NCI-H2029 (cell line): ENCODE measurements around the gene TP53TG5.

ENCODE experiments used
- DNase-seq: peaks from one replicate; lab custom pipeline; 2025; lab: John Stamatoyannopoulos, UW

The TP53TG5 gene

DNA sequence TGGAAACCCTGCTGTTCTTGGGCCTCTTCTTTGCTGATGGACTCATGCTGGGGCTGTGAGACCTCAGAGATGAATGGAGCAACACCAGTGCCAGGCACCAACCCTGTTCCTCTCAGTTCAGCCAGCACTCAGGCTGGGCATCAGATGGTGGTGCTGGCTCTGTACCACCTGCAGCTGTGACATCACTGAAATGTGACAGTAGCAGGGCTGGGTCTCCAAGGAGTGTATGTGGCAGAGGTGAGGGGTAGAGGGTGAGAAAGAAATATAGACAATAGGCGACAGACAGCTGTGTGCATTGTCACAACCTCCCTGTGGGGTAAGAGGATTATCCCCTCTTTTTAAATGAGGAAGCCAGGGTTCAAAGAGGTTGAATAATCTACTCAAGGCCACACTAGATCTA, at the start of gene TP53TG5:
TP53TG5 (minus strand) TSS at position 135 of the 400 bp plus-strand sequence; CDS start at position 46, 89 bp downstream.
- DNase-seq = no peak

DNA sequence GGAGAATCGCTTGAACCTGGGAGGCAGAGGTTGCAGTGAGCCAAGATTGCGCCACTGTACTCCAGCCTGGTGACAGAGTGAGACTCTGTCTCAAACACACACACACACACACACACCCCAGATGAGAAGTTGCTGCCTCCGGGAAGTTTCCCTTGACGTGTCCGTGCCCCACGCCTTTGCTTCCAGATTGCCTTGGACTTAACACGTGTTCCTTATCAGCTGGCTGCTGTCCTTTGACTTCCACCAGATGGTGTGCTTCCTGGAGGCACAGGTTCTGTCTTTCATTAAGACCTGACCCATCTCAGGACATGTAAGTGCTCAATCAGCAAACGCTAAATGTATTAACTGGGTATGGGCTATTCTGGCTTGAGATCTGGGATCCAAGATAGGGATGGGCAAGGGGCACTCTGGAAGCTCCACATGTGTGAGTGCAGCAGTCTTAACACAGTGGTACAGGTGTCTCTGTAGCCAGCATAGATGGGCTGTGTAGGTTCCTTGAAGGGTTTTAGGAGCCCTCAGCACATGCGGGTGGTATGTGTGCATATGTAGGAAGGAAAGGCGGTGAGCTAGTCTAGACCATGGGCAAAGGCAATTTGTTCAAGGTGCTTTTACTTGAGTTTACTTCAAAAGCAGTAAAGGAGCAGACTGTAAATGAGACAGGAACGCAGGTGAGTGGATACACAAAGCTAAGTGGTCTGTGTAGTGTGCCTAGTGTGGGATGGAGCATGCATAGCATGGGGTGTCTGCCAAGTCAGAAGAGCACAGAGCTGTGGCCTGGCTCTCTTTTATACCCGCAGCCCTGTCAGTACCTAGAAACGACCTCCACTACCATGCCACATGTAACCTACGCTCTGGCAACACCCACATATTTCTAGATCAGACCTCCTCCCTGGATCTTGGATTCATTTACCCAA, 49.4 kb upstream of the TP53TG5 start:
- DNase-seq = peak; percentile 47

DNA sequence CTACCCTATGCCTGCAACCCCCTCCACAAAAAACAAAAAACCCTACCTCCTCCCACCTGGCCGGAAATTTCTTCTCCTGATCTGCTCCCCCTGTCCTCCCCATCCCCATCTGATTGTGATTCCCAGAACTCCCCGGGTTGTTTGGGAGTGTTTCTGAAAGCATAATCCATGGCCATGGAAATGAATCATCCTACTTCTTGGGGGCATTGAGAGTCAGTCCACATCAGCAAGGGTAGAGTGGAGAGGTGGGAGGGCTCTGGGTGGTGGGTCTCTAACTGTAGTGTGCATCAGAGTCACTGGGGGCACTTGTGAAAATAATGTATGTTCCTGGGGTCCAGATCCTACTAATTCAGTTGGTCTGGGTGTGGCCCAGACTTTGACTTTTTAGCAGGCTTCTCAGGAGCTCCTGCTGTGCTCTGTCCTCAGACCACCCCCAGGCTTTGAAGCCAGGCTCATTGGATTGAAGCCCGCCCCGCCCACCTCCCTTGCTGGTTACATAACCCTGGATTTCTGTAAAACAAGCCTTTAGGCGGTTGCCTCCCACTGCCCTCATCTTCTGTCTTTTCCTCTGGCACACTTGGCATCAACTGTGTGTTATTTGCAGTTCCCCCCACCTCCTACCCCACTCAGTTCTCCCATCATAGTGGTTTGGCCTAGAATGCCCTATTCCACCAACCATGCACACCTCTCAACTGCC, 48.3 kb upstream of the TP53TG5 start:
- no peak for DNase-seq

DNA sequence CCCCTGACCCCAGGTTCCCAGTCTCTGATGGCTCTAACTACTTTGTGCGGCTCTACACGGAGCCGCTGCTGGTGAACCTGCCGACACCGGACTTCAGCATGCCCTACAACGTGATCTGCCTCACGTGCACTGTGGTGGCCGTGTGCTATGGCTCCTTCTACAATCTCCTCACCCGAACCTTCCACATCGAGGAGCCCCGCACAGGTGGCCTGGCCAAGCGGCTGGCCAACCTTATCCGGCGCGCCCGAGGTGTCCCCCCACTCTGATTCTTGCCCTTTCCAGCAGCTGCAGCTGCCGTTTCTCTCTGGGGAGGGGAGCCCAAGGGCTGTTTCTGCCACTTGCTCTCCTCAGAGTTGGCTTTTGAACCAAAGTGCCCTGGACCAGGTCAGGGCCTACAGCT, 47.4 kb upstream of the TP53TG5 start:
- no peak for DNase-seq

DNA sequence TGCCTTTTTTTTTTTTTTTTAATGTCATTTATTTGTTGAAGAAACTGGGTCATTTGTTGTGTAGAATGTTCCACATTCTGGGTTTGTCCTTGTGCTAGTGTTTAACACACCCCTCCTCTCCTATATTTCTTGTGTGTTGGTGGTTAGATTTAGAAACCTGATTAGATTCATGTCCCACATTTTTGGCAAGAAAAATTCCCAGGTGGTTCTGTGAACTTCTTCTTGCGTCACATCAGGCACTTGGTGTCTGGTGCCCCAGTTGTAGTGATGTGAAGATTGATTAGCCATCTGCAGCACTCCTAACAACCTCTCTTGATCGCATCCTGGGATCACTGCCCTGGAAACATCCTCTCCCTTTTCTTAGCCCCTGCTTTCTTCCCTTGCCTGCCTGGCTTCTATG, 45.6 kb upstream of the TP53TG5 start:
- DNase-seq = no peak

DNA sequence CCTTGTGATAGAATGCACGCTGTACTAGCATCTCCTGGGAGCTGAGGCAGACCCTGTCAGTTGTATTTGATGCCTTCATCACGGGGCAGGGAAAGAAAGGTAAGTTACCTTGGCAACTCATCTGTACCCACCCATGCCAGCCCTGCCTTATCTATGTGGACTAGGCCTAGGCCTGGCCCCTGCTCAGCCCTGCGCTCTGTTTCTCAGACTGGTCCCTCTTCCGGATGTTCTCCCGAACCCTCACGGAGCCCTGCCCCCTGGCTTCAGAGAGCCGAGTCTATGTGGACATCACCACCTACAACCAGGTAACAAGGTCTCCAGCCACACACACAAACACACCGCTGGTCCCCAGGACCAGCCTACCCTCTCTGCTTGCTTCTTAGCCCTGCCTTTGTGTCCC, 42.0 kb upstream of the TP53TG5 start:
- no peak for DNase-seq

DNA sequence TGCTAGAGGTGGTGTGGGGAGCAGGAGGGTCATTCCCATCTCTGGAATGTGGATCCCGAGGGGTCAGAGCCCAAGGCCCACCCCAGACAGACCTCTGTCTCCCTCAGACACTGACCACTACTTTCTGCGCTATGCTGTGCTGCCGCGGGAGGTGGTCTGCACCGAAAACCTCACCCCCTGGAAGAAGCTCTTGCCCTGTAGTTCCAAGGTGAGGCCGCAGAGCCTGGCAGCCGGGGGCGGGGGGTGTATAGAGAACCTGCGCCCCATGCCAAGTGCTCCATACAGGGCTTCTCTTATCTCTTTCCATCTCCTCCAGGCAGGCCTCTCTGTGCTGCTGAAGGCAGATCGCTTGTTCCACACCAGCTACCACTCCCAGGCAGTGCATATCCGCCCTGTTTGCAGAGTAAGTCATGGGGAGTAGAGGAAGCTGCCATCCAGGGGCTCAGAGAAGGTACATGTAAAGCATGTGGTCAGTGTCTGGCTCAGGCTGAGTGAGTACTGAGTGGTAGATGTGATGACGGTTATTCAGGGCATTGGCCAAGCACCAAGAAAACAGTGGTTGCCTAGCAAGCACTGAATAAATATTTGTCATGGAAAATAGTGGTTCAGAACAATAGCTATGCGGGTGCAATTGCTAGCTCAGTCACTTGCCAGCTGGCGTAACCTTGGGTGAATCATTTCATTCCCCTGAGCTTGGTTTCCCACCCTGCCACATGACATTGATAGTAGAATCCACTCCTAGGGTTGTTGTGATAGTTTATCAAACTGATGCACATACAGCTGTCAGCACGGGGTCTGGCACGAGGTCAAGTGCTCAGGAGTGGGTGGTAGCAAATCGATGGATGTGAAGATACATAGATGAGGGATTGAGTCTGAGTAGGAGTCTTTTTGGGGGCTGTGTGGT, 41.3 kb upstream of the TP53TG5 start:
- peak; percentile 97 for DNase-seq

DNA sequence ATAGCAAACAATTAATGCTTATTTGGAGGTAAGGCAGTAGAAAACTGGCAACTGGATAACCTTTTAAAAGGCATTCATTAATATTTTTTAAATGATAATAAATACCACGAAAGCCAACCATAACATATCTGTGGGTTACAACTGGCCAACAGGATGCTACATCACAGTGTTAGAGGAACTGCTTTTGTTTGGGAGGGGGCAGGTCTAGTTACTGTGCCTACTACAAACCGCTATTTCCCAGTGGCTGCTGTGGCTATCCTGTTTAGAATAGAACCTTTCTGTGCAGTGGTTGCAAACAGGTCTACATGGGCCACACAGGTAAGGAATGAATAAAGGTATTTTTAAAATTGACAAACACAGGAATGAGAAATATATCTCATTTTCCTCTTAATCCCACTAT, 38.8 kb upstream of the TP53TG5 start:
- no peak for DNase-seq

DNA sequence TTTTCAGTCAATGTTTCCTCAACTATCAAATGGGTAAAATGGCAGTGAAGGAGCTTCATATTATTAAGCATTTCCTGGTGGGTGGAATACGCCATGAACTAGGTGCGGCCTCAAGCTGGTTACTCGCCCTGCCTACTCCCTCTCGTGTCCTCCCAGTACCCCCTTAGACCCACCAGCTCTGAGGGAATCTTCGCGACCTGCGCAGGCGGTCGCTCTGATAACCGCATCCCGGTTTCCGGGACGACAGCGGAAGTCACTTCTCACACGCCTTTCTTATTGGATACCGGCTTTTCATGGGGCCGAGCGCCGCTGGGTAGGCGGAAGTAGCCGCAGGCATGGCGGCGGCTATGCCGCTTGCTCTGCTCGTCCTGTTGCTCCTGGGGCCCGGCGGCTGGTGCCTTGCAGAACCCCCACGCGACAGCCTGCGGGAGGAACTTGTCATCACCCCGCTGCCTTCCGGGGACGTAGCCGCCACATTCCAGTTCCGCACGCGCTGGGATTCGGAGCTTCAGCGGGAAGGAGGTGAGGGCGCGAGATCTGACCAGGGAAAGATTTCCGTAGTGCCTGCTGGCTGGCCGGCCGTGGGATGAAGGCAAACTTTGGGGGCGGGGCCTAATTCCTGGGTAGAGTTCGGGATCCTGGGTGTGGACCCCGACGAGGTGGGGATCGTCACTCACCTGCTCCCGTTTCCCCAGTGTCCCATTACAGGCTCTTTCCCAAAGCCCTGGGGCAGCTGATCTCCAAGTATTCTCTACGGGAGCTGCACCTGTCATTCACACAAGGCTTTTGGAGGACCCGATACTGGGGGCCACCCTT, 37.9 kb upstream of the TP53TG5 start, which contains the start of gene PIGT:
PIGT (plus strand) TSS at position 320 of the 816 bp plus-strand sequence; CDS start at position 336, 16 bp downstream.
- peak; percentile 89 for DNase-seq

DNA sequence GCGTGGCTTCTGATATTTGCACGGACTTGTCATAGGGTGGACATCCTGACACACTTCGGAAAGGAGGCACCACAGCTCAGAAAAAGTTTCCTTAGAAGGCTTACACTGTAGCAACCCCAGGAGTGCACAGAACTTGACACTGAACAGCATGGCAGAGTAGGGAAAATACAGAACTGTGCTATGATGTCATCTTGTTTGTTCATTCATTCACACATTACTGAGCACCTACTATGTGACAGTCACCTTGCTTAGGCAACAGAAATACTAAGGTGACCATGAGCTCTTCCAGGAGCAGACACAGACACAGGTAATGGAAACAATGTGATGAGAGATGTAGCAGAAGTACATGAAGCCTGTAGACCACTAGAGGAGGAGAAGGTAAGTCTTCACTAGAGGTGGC, 35.4 kb upstream of the TP53TG5 start:
- no peak for DNase-seq

DNA sequence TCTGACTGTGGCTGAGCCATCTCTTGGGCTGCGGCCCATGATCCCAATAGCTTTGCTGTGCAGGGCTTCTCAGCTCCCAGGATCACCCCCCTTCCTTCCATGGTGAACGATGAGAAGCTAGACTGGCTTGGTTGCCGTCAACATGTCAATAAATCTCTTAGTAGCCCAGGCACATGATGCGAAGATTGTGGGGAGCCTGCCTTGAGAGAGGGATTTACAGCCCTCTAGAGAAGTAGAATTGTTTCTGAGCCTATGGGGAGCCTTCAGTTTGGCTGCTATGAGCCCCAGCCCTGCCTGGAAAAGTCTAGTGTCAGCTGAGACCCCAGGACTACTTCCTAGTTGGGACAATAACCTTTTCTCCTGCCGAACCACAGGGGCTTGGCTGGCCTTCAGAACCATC, 34.5 kb upstream of the TP53TG5 start:
- DNase-seq = no peak

DNA sequence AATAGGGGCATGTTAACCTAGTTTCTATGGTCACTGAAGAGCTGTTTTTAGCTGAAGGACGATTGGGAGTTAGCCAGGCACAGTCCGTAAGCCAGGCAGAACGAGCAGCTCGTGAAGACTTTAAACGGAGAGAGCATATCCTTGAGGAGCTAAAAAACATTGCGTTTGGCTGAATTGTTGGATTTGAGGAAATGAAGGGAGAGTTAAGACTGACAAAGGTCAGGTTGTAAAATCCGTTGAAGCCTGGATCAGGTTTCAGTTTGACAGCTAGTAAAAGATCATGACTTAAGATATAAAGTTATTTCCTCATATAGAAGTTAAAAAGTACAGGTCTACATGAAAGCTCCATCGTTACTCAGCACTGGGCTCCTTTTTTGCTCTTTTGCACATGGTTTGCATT, 32.8 kb upstream of the TP53TG5 start:
- no peak for DNase-seq

DNA sequence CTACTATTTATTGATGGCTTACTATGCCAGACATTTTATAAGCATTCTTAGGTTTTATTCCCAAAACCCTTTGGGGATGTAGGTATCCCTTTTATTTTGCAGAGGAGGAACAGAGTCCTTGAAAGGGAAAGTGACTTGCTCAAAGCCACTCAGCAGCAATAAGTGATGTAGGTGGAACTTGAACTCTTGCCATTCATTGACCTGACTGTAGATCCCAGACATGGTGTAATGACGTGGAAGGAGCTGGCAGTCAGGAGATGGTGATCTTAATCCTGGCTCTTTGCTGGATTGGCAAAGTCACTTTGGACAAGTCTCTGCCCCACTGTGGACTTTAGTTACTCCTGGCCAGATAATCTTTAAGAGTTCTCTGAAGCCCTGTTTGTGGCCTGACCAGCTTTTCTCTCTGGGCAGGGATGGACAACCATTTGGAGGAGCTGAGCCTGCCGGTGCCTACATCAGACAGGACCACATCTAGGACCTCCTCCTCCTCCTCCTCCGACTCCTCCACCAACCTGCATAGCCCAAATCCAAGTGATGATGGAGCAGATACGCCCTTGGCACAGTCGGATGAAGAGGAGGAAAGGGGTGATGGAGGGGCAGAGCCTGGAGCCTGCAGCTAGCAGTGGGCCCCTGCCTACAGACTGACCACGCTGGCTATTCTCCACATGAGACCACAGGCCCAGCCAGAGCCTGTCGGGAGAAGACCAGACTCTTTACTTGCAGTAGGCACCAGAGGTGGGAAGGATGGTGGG, 31.6 kb upstream of the TP53TG5 start:
- no peak for DNase-seq

DNA sequence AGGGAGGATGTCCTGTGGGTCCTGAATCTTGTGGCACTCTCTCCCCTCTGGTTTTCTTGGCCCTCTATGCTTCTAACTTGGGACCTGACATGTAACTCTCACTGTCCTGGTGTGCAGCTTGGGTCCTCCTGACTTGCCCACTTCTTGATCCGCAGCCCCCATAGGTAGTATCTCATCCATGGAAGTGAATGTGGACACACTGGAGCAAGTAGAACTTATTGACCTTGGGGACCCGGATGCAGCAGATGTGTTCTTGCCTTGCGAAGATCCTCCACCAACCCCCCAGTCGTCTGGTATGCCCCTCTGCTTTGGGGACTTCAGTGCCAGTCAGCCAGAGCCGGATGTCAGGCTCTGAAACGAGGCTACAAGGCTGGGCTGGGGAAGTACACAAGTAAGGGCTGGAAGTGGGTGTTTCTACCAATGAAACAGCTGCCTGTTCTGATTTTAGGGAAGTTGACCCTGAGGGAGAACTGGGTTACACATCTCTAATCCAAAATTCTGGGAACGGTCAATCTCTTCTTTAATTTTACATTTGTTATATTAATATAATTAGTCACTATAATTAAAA, 30.6 kb upstream of the TP53TG5 start:
- DNase-seq = no peak

DNA sequence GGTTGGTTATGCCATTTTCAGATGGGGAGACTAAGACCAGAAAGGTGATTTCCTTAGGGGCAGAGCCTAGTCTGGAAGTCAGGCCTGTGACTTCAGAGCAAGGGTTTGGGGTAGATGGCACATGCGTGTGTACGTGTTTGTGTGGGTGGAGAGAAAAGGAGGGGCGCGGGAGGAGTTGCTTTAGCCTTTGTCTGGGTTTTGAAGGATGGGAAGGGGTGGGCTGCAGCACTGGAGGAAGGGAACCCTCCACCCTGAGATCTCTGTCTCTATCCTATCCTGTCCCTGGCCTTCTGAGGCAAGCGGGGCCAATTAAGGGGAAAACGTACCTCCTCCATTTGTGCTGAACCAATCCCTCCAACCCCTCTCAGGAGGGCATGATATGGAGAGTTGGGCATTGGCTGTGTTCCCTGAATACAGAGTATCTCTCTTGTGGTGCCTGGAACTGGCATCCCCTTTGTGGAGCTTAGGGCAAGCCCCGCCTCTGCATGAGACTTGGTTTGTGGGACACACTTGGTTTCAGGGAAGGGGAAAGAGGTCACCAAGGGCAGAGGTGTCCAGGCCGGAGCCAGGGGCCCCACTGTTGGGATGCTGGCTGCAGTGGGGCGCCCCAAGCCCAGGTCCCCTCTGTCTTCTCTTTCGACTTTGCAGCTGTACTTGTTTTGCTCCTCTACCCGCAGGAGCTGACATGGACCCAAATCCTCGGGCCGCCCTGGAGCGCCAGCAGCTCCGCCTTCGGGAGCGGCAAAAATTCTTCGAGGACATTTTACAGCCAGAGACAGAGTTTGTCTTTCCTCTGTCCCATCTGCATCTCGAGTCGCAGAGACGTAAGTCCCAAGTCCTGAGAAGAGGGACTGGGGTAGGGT, 29.9 kb upstream of the TP53TG5 start, which contains the start of gene DBNDD2:
DBNDD2 (plus strand) TSS at position 507 of the 863 bp plus-strand sequence; CDS start at position 686, 179 bp downstream.
- DNase-seq = no peak

DNA sequence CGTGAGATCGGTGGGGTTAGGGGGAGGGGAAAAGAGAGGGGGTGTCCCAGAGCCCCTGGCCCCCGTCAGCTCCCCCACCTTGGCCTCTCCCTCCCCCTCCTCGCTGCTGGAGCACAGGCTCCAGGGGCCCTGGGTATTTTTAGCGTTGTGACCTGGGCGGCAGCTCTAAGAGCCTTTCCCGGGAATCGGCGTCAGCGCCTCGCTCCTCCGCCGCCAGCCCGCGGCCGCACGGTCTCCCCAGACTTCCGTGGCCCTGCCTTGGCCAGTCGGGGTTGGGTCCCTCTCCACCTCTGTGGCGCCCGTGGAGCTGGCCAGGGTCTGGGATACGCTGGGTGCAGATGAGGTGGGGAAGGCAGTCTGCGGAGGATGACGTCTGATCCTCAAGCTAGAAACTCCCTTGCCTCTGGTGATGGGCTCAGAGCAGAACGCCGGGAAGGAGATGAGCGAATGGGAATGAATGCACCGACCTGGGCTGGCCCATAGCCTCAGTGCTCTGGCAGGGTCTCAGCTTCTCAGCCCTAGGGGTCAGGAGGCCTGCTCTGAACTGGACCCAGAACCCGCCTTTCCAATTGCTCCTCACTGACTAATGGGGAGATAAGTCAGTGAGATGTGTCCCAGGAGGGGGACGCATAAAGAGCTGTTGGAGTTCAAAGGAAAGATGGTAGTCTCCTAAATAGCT, 29.1 kb upstream of the TP53TG5 start:
- no peak for DNase-seq

DNA sequence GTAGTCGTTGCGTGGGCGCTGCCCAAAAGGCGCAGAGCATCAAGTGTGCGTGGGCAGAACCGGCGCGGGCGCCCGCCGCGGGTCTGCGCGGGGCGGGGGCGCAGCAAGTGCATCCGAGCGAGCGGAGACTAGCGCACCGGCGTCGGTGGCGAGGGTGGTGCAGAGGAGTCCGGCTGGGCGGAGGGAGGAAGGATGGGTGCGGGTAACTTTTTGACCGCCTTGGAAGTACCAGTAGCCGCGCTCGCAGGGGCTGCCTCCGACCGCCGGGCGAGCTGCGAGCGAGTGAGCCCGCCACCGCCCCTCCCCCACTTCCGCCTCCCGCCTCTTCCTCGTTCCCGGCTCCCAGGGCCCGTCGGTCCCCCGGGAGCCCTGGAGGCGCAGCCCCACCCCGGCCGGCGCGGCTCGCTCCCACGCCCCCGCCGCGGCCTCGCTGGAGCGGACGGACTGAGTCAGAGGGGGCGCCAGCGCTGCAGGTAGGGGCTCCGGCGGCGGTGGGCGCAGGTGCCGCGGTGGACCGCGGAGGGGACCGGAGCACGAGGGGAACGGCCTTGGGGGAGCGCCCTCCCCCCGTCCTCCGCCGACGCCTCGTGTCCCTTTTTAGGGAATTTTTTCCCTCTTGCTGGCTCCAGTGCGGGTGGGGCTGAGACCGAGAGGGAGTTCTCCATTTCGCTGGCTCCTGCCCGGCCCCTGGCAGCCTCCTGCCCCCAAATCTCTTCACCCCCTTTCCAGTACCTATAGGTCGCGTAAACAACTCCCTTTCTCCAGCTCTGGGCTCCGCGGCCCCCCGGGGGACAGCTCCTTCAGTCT, 28.3 kb upstream of the TP53TG5 start:
- peak; percentile 30 for DNase-seq
